Endothelial cell (in vitro differentiated cells): ENCODE measurements around the gene CXorf58. TPM values are rescaled to one million over a fixed set of nuclear protein-coding genes. Genes with fewer than 3 reads are reported as not detected.
"Not testable (repeated sequence)": the region's sequence is repeated elsewhere in the genome, so short reads cannot be mapped to it uniquely, and the experiment has no call there.

Experiments used
- DNase-seq: peaks from one replicate; pipeline ENCODE4 v3.0.0; 2021; ENCODE audit warnings: low spot score
- H3K27ac Mint-ChIP-seq: one replicate; pipeline ENCODE4 v1.8.0; 2021; ENCODE audit warnings: mixed read lengths, inconsistent platforms; ENCODE audit not compliant: unreplicated experiment
- H3K27me3 Mint-ChIP-seq: one replicate; pipeline ENCODE4 v1.8.0; 2021; ENCODE audit warnings: mild to moderate bottlenecking, moderate library complexity, mixed read lengths, inconsistent platforms; ENCODE audit not compliant: unreplicated experiment
- H3K36me3 Mint-ChIP-seq: one replicate; pipeline ENCODE4 v1.8.0; 2021; ENCODE audit warnings: mild to moderate bottlenecking, low read depth, mixed read lengths, inconsistent platforms; ENCODE audit not compliant: unreplicated experiment
- H3K4me1 Mint-ChIP-seq: one replicate; pipeline ENCODE4 v1.8.0; 2021; ENCODE audit warnings: mild to moderate bottlenecking, mixed read lengths, inconsistent platforms; ENCODE audit not compliant: unreplicated experiment
- H3K4me3 Mint-ChIP-seq: one replicate; pipeline ENCODE4 v1.8.0; 2021; ENCODE audit warnings: mild to moderate bottlenecking, mixed read lengths, inconsistent platforms; ENCODE audit not compliant: unreplicated experiment
- H3K9me3 Mint-ChIP-seq: one replicate; pipeline ENCODE4 v1.8.0; 2021; ENCODE audit warnings: mixed read lengths, inconsistent platforms; ENCODE audit not compliant: unreplicated experiment
- CTCF ChIP-seq: fragments of 200-600 bp; sonication (generic); IDR thresholded peaks from one replicate; pipeline ENCODE4 v1.5.0; 2021; ENCODE audit warnings: antibody characterized with exemption; ENCODE audit not compliant: unreplicated experiment
- total RNA-seq: library from RNA; stranded (reverse); fragmentation: NEBNext Ultra II Directional; extraction: Animal tissue kit (Norgen Biotek cat#: 25700); gene quantifications from one replicate; pipeline ENCODE4 v1.2.1, GENCODE V29; 2021; ENCODE audit not compliant: unreplicated experiment

Gene CXorf58
- total RNA-seq, 1 donor from 2014 or later = not detected

- Mint-ChIP-seq H3K4me1 (no peaks in the 10 kb centered on the region), H3K9me3 (no peaks in the 10 kb centered on the region), H3K36me3 (no peaks in the 10 kb centered on the region), H3K27ac (no peak overlapping the region), H3K27me3 (no peaks in the 10 kb centered on the region), H3K4me3 (no peak overlapping the region)
- no peak for TF ChIP-seq CTCF
- DNase-seq = no peak
These were observed 16.9 kb upstream of the CXorf58 start for GRCh38 chrX:23890933-23891332.

GRCh38 chrX:23894993-23895392 lies 12.8 kb upstream of the CXorf58 start:
- not testable (repeated sequence) for H3K27ac Mint-ChIP-seq, H3K9me3 Mint-ChIP-seq

GRCh38 chrX:23896539-23896938 lies 11.3 kb upstream of the CXorf58 start:
- not testable (repeated sequence) for H3K4me1 Mint-ChIP-seq, DNase-seq, H3K4me3 Mint-ChIP-seq, H3K27me3 Mint-ChIP-seq, H3K27ac Mint-ChIP-seq, H3K36me3 Mint-ChIP-seq, H3K9me3 Mint-ChIP-seq

More at GRCh38 chrX:23894993-23895392, 12.8 kb upstream of the CXorf58 start:
- H3K27me3 Mint-ChIP-seq, DNase-seq, H3K36me3 Mint-ChIP-seq, H3K4me1 Mint-ChIP-seq, H3K4me3 Mint-ChIP-seq: not testable (repeated sequence)

- no peak overlapping the region for H3K4me3 Mint-ChIP-seq
- H3K4me1 Mint-ChIP-seq = no peaks in the 10 kb centered on the region
- no peaks in the 10 kb centered on the region for H3K9me3 Mint-ChIP-seq
- no peaks in the 10 kb centered on the region for H3K36me3 Mint-ChIP-seq
- no peak for DNase-seq
- H3K27me3 Mint-ChIP-seq = no peaks in the 10 kb centered on the region
- no peak for TF ChIP-seq CTCF
- H3K27ac Mint-ChIP-seq = no peak overlapping the region
These were observed 10.8 kb upstream of the CXorf58 start for GRCh38 chrX:23896981-23897380.

GRCh38 chrX:23898412-23898959 lies 9.3 kb upstream of the CXorf58 start:
- no peak overlapping the region for H3K4me3 Mint-ChIP-seq
- no peaks in the 10 kb centered on the region for H3K9me3 Mint-ChIP-seq
- no peak overlapping the region for H3K27ac Mint-ChIP-seq
- H3K36me3 Mint-ChIP-seq = no peaks in the 10 kb centered on the region
- H3K27me3 Mint-ChIP-seq = no peaks in the 10 kb centered on the region
- no peak for DNase-seq
- TF ChIP-seq CTCF = no peak
- no peaks in the 10 kb centered on the region for H3K4me1 Mint-ChIP-seq

- no peaks in the 10 kb centered on the region for H3K9me3 Mint-ChIP-seq
- DNase-seq = no peak
- H3K27ac Mint-ChIP-seq = no peak overlapping the region
- no peak for TF ChIP-seq CTCF
- peaks cover 2% of the 10 kb centered on the region for H3K27me3 Mint-ChIP-seq
- no peak overlapping the region for H3K4me3 Mint-ChIP-seq
- peaks cover 6% of the 10 kb centered on the region for H3K4me1 Mint-ChIP-seq
- H3K36me3 Mint-ChIP-seq = no peaks in the 10 kb centered on the region
These were observed 7.5 kb upstream of the CXorf58 start for GRCh38 chrX:23900220-23900797.
